Uterus (tissue), 4 donors: ENCODE measurements around the gene SPRY2. TPM values are rescaled to one million over a fixed set of nuclear protein-coding genes. Genes with fewer than 3 reads are reported as not detected.

Experiments
- DNase-seq, 2 donors: peaks; one replicate each; pipeline ENCODE4 v3.0.0-alpha.2; 2019 to 2020
- H3K27ac ChIP-seq, 2 donors: fragments of 200-600 bp; sonication (generic); 1 replicate in 1 of 2; 2 replicates in 1 of 2; pipeline ENCODE4 v1.5.1; 2016 to 2018
- H3K27me3 ChIP-seq, 2 donors: fragments of 200-600 bp; sonication (generic); one replicate each; pipeline ENCODE4 v1.5.1; 2018 to 2019; ENCODE audit warnings: control low read depth in 1 of 2
- H3K36me3 ChIP-seq, 2 donors: fragments of 200-600 bp; sonication (generic); one replicate each; pipeline ENCODE4 v1.5.1; 2019; ENCODE audit warnings: control low read depth in 1 of 2
- H3K4me1 ChIP-seq, 2 donors: fragments of 200-600 bp; sonication (generic); one replicate each; pipeline ENCODE4 v1.5.1; 2018 to 2019; ENCODE audit warnings: control low read depth in 1 of 2
- H3K4me3 ChIP-seq, 2 donors: fragments of 200-600 bp; sonication (generic); 1 replicate in 1 of 2; 2 replicates in 1 of 2; pipeline ENCODE4 v1.5.1; 2018 to 2019; ENCODE audit warnings: mild to moderate bottlenecking in 1 of 2
- H3K9me3 ChIP-seq, 2 donors: fragments of 200-600 bp; sonication (generic); one replicate each; pipeline ENCODE4 v1.5.1; 2019; ENCODE audit warnings: control low read depth in 1 of 2
- POLR2A ChIP-seq, 2 donors: fragments of 450-650 bp; IDR thresholded peaks; one replicate each; pipeline ENCODE4 v1.6.1; 2016; ENCODE audit warnings: antibody characterized with exemption in 2 of 2, mild to moderate bottlenecking in 1 of 2, moderate library complexity in 1 of 2
- intact Hi-C: fragments of 100-400 bp; cut with DNase I; formaldehyde crosslinking; loops from one replicate; pipeline ENCODE4 v1.15.1; 2023; ENCODE audit warnings: low total_unique reads
- total RNA-seq, 4 donors: library from RNA; depleted of rRNA in 3 of 4; stranded (reverse); fragments of >200 nt in 3 of 4; gene quantifications; one replicate each; pipeline versions ENCODE4 v1.1.0 to v1.2.4, GENCODE V29; 2014 to 2023
- TF ChIP-seq, protein P1 (sequence below), 4 experiments: fragments of 200-600 bp in 2 of 4; fragments of 450-650 bp in 2 of 4; sonication (generic) in 2 of 4; IDR thresholded peaks; one replicate each; pipeline ENCODE4 v1.5.1; 2016 to 2019; ENCODE audit warnings: antibody characterized with exemption in 4 of 4, mild to moderate bottlenecking in 2 of 4, moderate library complexity in 1 of 4
- donor health status: DM: yes; HTN: yes; CAD: no.

Gene SPRY2
- total RNA-seq, 4 donors from 2014 or later: 11.3 to 48.6 (median 45.6) TPM

DNA sequence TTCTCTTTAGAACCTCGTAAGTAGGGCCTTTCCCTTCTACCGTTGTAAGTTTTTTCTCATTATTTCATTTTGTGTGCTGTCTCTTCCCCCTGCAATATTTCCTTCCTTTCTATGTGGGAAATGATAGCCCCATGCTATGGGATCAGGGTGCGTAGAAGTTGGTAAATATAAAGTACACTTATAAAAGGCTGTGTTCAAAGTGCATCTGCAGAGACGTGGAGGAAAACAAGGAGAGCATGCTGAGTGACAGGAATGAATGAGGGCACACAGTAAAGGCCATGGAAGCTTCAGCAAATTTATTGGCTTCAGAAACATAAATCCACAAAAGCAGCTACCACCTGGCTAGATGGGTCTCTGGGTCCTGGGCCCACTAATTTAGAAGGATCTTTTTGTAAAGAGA lies 21.6 kb upstream of the SPRY2 start:
- Histone ChIP-seq H3K4me1 (no peaks in the 10 kb centered on the region), H3K9me3 (no peaks in the 10 kb centered on the region), H3K27me3 (no peaks in the 10 kb centered on the region), H3K4me3 (no peak overlapping the region), H3K27ac (no peak overlapping the region), H3K36me3 (no peaks in the 10 kb centered on the region)
- intact Hi-C loops: no loop called here
- TF ChIP-seq, protein P1, sequence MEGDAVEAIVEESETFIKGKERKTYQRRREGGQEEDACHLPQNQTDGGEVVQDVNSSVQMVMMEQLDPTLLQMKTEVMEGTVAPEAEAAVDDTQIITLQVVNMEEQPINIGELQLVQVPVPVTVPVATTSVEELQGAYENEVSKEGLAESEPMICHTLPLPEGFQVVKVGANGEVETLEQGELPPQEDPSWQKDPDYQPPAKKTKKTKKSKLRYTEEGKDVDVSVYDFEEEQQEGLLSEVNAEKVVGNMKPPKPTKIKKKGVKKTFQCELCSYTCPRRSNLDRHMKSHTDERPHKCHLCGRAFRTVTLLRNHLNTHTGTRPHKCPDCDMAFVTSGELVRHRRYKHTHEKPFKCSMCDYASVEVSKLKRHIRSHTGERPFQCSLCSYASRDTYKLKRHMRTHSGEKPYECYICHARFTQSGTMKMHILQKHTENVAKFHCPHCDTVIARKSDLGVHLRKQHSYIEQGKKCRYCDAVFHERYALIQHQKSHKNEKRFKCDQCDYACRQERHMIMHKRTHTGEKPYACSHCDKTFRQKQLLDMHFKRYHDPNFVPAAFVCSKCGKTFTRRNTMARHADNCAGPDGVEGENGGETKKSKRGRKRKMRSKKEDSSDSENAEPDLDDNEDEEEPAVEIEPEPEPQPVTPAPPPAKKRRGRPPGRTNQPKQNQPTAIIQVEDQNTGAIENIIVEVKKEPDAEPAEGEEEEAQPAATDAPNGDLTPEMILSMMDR (IDR thresholded peaks at IDR 0.05): no peak
- TF ChIP-seq POLR2A (IDR thresholded peaks at IDR 0.05): no peak
- no peak for DNase-seq

DNA sequence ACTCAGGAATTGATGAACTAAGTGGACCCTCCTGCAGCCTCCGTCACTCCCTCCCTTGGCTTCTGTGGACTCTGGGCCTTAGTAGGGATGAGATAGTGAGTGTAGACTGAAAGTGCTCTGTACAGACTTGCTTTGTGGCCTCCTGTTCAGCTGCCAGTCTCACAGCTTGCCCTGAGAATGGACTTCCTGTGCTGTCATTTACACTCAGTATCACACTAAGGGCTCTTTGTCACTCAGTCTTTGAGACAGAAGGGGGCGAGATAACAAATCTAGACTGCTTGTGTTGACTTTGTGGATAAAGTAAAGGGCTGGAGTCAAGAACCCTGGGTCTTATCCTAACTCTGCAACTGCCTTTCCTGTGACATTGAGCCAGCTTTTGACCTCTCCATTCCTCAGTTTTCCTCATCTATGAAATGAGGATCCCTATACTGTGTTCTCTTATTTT lies 21.0 kb upstream of the SPRY2 start:
- Histone ChIP-seq H3K9me3 (no peaks in the 10 kb centered on the region), H3K27ac (no peak overlapping the region), H3K4me1 (no peaks in the 10 kb centered on the region), H3K27me3 (no peaks in the 10 kb centered on the region), H3K36me3 (no peaks in the 10 kb centered on the region), H3K4me3 (no peak overlapping the region)
- intact Hi-C loops: no loop called here
- DNase-seq: no peak
- TF ChIP-seq POLR2A (IDR thresholded peaks at IDR 0.05): no peak
- TF ChIP-seq, protein P1 (IDR thresholded peaks at IDR 0.05): no peak

DNA sequence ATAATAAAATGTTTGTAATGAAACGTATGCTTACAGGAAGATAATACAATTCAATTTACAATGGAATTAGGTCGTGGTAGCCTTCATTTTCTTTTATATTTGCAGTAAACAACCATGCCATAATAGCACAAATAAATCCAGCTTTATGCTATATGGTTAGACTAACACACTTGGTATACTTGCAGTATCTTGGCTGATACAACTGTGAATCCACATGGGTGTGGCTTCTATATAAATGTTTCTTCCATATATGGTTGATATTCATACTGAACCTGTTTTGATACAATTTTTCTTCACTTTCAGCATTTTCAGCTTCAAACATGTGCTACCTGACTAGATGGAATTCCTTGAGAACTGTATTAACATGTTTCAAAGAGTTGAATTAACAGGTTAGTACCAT lies 20.4 kb upstream of the SPRY2 start:
- no peak overlapping the region for H3K27ac ChIP-seq
- H3K4me1 ChIP-seq: no peaks in the 10 kb centered on the region
- no peaks in the 10 kb centered on the region for H3K27me3 ChIP-seq
- H3K36me3 ChIP-seq: no peaks in the 10 kb centered on the region
- intact Hi-C loops: no loop called here
- DNase-seq: no peak
- H3K4me3 ChIP-seq: no peak overlapping the region
- no peaks in the 10 kb centered on the region for H3K9me3 ChIP-seq
- TF ChIP-seq POLR2A (IDR thresholded peaks at IDR 0.05): no peak
- TF ChIP-seq, protein P1 (IDR thresholded peaks at IDR 0.05): no peak

DNA sequence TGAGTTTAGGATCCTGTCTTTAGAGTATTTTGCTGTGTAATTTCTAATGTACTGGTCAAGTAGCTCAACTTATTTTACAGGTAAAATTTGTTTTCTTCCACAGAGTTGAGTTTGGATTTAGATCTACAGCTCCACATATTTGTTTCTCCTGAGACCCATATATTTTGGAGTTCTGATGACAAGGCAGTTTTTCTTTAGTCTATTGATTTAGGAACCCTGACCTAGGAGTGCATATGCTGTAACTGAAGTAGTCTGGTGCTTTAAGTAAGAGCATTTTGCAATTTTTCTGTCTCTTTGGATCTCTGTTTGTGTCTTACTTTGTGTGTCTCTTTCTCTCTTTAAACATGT lies 19.5 kb upstream of the SPRY2 start:
- Histone ChIP-seq H3K4me1 (no peaks in the 10 kb centered on the region), H3K4me3 (no peak overlapping the region), H3K36me3 (no peaks in the 10 kb centered on the region), H3K9me3 (no peaks in the 10 kb centered on the region), H3K27me3 (no peaks in the 10 kb centered on the region), H3K27ac (no peak overlapping the region)
- DNase-seq: no peak
- TF ChIP-seq POLR2A (IDR thresholded peaks at IDR 0.05): no peak
- TF ChIP-seq, protein P1 (IDR thresholded peaks at IDR 0.05): no peak
- intact Hi-C loops: no loop called here

DNA sequence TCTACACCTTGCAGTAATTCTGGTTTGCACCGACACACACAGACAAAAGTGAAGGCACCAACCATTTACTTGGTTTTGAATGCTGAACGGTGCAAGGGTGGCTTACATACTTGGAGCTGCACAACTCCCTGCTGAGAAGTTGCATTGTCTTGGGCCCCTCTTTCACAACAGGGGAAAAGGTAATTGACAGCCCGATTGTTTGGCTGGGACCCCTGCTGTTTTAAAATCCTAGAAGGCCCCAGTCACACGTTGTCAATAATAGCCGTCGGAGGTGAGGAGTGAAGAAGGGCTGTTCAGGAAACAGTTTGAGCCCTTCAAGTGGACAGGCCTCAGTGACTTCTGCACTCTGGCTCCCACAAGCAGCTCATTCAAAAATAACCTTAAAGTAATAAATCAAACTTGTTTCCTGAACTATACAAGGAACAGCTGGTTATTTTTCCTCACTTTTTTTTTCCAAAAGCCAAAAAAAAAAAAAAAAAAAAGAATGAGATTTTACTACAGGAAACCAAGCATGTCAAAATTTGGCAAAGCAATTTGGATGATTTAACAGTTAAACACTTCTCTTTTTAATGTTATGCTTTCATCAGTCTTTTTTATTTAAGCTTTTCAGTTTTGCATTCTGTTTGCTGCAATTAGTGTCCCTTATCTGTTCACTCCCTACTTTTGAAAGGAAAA lies 19.0 kb upstream of the SPRY2 start:
- no peak overlapping the region for H3K27ac ChIP-seq
- H3K9me3 ChIP-seq: no peaks in the 10 kb centered on the region
- no peak overlapping the region for H3K4me3 ChIP-seq
- H3K27me3 ChIP-seq: no peaks in the 10 kb centered on the region
- intact Hi-C loops: no loop called here
- no peaks in the 10 kb centered on the region for H3K4me1 ChIP-seq
- no peak for TF ChIP-seq POLR2A (IDR thresholded peaks at IDR 0.05)
- TF ChIP-seq, protein P1 (IDR thresholded peaks at IDR 0.05): no peak
- DNase-seq: no peak
- H3K36me3 ChIP-seq: no peaks in the 10 kb centered on the region
